Neural progenitor cell (in vitro differentiated cells): ENCODE data around the gene OSBP.

Experiments used
- EZH2 ChIP-seq: fragments of 200-600 bp; sonication (generic); IDR thresholded peaks from 2 replicates; pipeline ENCODE4 v1.6.1; 2017; ENCODE audit warnings: antibody characterized with exemption, mild to moderate bottlenecking, moderate library complexity
- TF ChIP-seq, protein P1 (sequence below): fragments of 200-600 bp; sonication (generic); IDR thresholded peaks from 2 replicates; pipeline ENCODE4 v1.5.1; 2017; ENCODE audit warnings: antibody characterized with exemption, mild to moderate bottlenecking

DNA sequence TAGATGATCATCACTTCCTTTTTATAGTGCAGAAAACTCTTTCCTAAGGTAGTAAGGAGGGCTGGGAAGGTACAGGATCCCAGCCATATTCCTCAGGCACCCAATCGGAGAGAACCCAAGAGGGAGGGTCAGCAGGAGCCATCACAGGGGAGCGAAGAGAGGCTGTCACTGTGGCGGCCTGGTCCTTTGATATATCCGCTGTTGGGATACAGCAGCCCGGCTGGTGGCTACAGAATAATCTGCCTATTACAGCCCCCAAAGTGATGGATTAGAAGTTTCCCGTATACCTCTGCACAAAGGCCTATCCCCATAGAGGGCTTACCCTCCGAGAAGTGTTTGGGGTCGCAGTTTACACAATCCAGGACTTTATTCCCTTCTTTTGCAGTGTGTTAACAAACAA is 55.7 kb downstream of the OSBP start:
- TF ChIP-seq EZH2, result no peak
- TF ChIP-seq, protein P1, sequence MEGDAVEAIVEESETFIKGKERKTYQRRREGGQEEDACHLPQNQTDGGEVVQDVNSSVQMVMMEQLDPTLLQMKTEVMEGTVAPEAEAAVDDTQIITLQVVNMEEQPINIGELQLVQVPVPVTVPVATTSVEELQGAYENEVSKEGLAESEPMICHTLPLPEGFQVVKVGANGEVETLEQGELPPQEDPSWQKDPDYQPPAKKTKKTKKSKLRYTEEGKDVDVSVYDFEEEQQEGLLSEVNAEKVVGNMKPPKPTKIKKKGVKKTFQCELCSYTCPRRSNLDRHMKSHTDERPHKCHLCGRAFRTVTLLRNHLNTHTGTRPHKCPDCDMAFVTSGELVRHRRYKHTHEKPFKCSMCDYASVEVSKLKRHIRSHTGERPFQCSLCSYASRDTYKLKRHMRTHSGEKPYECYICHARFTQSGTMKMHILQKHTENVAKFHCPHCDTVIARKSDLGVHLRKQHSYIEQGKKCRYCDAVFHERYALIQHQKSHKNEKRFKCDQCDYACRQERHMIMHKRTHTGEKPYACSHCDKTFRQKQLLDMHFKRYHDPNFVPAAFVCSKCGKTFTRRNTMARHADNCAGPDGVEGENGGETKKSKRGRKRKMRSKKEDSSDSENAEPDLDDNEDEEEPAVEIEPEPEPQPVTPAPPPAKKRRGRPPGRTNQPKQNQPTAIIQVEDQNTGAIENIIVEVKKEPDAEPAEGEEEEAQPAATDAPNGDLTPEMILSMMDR, result no peak
